GM23248 (cell line): ENCODE measurements around the gene AMH. TPM values are rescaled to one million over a fixed set of nuclear protein-coding genes. Genes with fewer than 3 reads are reported as not detected.

ENCODE experiments used
- DNase-seq: peaks from one replicate; pipeline ENCODE4 v3.0.0-alpha.2; 2015
- H2AFZ ChIP-seq: fragments of 200-600 bp; sonication (generic); 2 replicates; pipeline ENCODE4 v1.6.1; 2016; ENCODE audit warnings: antibody characterized with exemption
- H3F3A ChIP-seq: fragments of 200-600 bp; sonication (generic); 2 replicates; pipeline ENCODE4 v1.6.1; 2016; ENCODE audit warnings: mild to moderate bottlenecking, antibody characterized with exemption, mixed run types; ENCODE audit not compliant: insufficient read depth
- H3K27ac ChIP-seq: fragments of 200-600 bp; sonication (generic); 2 replicates; pipeline ENCODE4 v1.5.1; 2016; ENCODE audit warnings: mild to moderate bottlenecking
- H3K27me3 ChIP-seq: fragments of 200-600 bp; sonication (generic); replicated peaks from 2 replicates; pipeline ENCODE4 v1.6.1; 2016; ENCODE audit warnings: mild to moderate bottlenecking; ENCODE audit not compliant: insufficient read depth
- H3K36me3 ChIP-seq: fragments of 200-600 bp; sonication (generic); 2 replicates; pipeline ENCODE4 v1.6.1; 2016; ENCODE audit warnings: low read depth, mild to moderate bottlenecking
- H3K4me1 ChIP-seq: fragments of 200-600 bp; sonication (generic); 2 replicates; pipeline ENCODE4 v1.6.1; 2016; ENCODE audit warnings: mild to moderate bottlenecking; ENCODE audit not compliant: insufficient read depth
- H3K4me2 ChIP-seq: fragments of 200-600 bp; sonication (generic); one replicate; pipeline ENCODE4 v1.6.1; 2016; ENCODE audit warnings: mild to moderate bottlenecking; ENCODE audit not compliant: unreplicated experiment
- H3K4me3 ChIP-seq: fragments of 200-600 bp; sonication (generic); 2 replicates; pipeline ENCODE4 v1.5.1; 2016; ENCODE audit warnings: mild to moderate bottlenecking
- H3K79me2 ChIP-seq: fragments of 200-600 bp; sonication (generic); 2 replicates; pipeline ENCODE4 v1.6.1; 2016; ENCODE audit warnings: mild to moderate bottlenecking; ENCODE audit not compliant: insufficient read depth
- H3K9ac ChIP-seq: fragments of 200-600 bp; sonication (generic); 2 replicates; pipeline ENCODE4 v1.6.1; 2016; ENCODE audit warnings: mild to moderate bottlenecking
- H3K9me2 ChIP-seq: fragments of 200-600 bp; sonication (generic); 2 replicates; pipeline ENCODE4 v1.6.1; 2016; ENCODE audit warnings: mixed run types, mild to moderate bottlenecking, moderate library complexity; ENCODE audit not compliant: insufficient read depth
- H3K9me3 ChIP-seq: fragments of 200-600 bp; sonication (generic); one replicate; pipeline ENCODE4 v1.6.1; 2017; ENCODE audit warnings: low read depth
- H4K20me1 ChIP-seq: fragments of 200-600 bp; sonication (generic); 2 replicates; pipeline ENCODE4 v1.6.0; 2016; ENCODE audit not compliant: insufficient read depth
- EZH2 ChIP-seq: fragments of 200-600 bp; sonication (generic); IDR thresholded peaks from 2 replicates; pipeline ENCODE4 v1.6.1; 2018; ENCODE audit warnings: antibody characterized with exemption, mild to moderate bottlenecking; ENCODE audit not compliant: insufficient read depth, poor library complexity, severe bottlenecking
- EZH2phosphoT487 ChIP-seq: fragments of 200-600 bp; sonication (generic); IDR thresholded peaks from 2 replicates; pipeline ENCODE4 v1.6.1; 2018; ENCODE audit warnings: antibody characterized with exemption, moderate library complexity, mild to moderate bottlenecking, low read depth; ENCODE audit not compliant: insufficient read depth
- WGBS, 2 experiments: methylation state at CpG; one replicate each; pipeline ENCODE4 v1.1.6; 2015 to 2017; ENCODE audit warnings: low lambda C conversion rate in 2 of 2, low coverage in 1 of 2; ENCODE audit errors: missing lambda C conversion rate in 2 of 2; 5-methylcytosine and 5-hydroxymethylcytosine counted together
- in situ Hi-C: fragments of 300-500 bp; cut with MboI; formaldehyde crosslinking; loops from 2 replicates; pipeline ENCODE4 v1.15.0; 2020
- polyA plus RNA-seq: library from polyadenylated mRNA; unstranded; fragments of >200 nt; fragmentation: Nextera tagmentation; extraction: Ambion mirVana; gene quantifications from 2 replicates; pipeline ENCODE4 v1.2.1, GENCODE V29; 2016
- total RNA-seq: library from RNA; depleted of rRNA; stranded (reverse); fragments of >200 nt; shearing (Covaris generic); gene quantifications from 2 replicates; pipeline ENCODE4 v1.2.3, GENCODE V29; 2014

AMH gene
- total and polyA plus RNA-seq, 2 experiments from 2014 or later, result not detected

DNA sequence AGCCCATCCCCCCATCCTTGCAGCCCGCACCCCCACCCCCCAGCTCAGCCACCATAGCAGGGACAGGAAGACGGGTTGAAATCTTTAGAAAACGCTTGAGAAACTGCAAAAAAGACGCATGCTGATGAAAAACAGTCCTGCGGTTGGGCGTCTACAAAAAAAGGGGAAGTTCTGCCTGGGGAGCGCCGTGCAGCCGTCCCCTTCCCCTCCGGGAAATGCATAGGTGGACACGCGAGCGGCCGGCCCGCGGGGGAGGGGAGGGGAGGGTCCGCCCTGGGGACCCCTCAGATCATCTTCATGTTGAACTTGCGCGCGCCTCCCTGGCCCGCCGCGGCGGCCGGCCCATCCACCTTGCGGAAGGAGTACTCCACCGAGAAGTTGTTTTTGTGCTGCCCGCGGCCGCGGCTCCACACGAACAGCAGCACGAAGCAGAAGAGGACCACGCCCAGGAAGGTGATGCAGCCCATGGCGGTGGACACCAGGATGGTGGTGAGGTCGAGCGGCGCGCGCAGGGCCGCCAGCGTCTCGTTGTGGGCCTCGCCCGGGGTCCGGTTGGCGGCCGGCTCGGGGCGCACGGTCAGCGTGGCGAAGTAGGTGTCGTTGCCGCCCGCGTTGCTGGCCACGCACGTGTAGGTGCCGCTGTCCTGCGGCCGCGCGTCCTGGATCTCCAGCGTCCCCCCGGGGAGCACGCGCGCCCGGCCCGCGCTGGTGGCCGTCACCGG lies 40.8 kb downstream of the AMH start:
- no peaks in the 10 kb centered on the region for H3K9me3 ChIP-seq
- no peak overlapping the region for H3K27ac ChIP-seq
- H3K27me3 ChIP-seq, result peaks cover 30% of the 10 kb centered on the region
- no peak for TF ChIP-seq EZH2phosphoT487
- TF ChIP-seq EZH2, result peak; percentile 77
- H4K20me1 ChIP-seq, result no peaks in the 10 kb centered on the region
- H3K36me3 ChIP-seq, result no peaks in the 10 kb centered on the region
- no peaks in the 10 kb centered on the region for H3K79me2 ChIP-seq
- peaks cover 7% of the 10 kb centered on the region for H3F3A ChIP-seq
- H3K4me3 ChIP-seq, result peak overlapping the region; percentile 51
- H2AFZ ChIP-seq, result no peak overlapping the region
- in situ Hi-C loops, result loop anchor here (10.0 kb wide), 1 partner anchor 95 kb away; no protein-coding TSS in a partner anchor
- H3K9ac ChIP-seq, result no peak overlapping the region
- peak overlapping the region; percentile 68 for H3K4me2 ChIP-seq
- DNase-seq, result peak; percentile 66
- peaks cover 9% of the 10 kb centered on the region; the same call in 1 of the 2 replicates for H3K4me1 ChIP-seq
- WGBS, 2 experiments, result 1 to 3% methylated on average over 54 to 68 of the region's 74 CpGs
- H3K9me2 ChIP-seq, result no peaks in the 10 kb centered on the region

DNA sequence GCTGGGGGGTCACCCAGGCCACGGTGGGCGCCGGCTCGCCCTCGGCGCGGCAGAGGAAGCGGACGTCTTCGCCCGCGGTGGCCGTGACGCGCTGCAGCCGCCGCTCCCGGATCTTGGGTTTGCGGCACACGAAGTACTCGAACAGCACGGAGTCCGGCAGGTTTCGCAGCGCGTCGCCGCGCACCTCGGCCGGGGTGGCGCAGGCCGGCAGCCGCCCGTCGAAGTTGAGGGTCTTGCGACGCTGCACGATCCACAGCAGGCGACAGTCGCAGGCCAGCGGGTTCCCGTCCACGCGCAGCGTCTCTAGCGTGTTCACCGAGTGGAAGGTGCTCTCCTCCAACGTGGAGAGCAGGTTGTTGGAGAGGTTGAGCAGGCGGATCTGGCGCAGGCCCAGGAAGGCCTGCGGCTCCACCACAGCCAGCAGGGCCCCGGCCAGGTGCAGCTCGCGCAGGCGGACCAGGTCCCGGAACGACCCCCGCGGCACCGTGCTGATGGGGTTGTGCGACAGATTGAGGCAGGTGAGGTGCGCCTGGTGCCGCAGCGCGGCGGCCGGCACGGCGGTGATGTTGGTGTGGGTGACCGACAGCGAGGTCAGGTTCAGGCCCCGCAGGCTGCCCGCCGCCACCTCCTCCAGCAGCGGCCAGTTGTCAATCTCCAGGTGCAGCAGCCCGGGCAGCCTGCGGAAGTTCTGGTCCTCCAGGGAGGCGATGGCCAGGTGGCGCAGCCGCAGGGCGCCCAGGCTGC lies 41.5 kb downstream of the AMH start:
- no peak overlapping the region for H2AFZ ChIP-seq

DNA sequence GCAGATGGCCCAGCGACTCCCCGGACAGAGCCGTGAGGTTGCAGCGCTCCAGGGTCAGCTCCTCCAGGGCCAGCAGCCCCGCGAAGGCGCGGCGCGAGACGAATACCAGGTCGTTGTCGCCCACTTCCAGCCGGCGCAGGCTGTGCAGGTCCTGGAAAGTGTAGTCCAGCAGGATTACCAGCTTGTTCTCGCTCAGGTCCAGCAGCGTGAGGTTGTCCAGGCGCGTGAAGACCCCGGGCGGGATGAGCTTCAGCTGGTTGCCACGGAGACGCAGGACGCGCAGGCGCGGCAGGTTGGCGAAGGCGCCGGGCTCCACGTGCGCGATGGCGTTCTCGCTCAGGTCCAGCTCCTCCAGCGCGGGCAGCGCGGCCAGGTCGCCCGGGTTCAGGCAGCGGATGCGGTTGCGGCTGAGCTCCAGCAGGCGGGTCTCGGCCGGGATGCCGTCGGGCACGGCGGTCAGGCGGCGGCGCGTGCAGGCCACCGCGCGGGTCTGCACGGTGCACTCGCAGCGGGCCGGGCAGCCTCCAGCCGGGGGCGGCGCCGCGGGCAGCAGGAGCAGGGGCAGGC lies 42.1 kb downstream of the AMH start:
- H3K9ac ChIP-seq, result no peak overlapping the region
- H3K27ac ChIP-seq, result no peak overlapping the region
- H3K36me3 ChIP-seq, result no peaks in the 10 kb centered on the region
- peaks cover 30% of the 10 kb centered on the region for H3K27me3 ChIP-seq
- peaks cover 7% of the 10 kb centered on the region for H3F3A ChIP-seq
- no peaks in the 10 kb centered on the region for H3K9me3 ChIP-seq
- no peak overlapping the region for H2AFZ ChIP-seq
- peaks cover 9% of the 10 kb centered on the region for H3K4me1 ChIP-seq
- H3K4me3 ChIP-seq, result no peak overlapping the region
- 6 to 8% methylated on average over 22 to 32 of the region's 67 CpGs for WGBS, 2 experiments
- in situ Hi-C loops, result no loop called here
- no peak overlapping the region for H3K4me2 ChIP-seq
- no peak for TF ChIP-seq EZH2
- TF ChIP-seq EZH2phosphoT487, result 0 out of 2 replicates have a peak, but pooled peaks have one; percentile 8
- no peaks in the 10 kb centered on the region for H4K20me1 ChIP-seq
- no peaks in the 10 kb centered on the region for H3K9me2 ChIP-seq
- DNase-seq, result peak; percentile 32
- H3K79me2 ChIP-seq, result no peaks in the 10 kb centered on the region

More for the DNA sequence above, 41.5 kb downstream of the AMH start:
- Histone ChIP-seq H4K20me1 (no peaks in the 10 kb centered on the region), H3K27me3 (peaks cover 30% of the 10 kb centered on the region), H3K4me3 (peak overlapping the region; percentile 51; the same call in 1 of the 2 replicates), H3K27ac (no peak overlapping the region), H3K36me3 (no peaks in the 10 kb centered on the region), H3K9me2 (no peaks in the 10 kb centered on the region), H3K79me2 (no peaks in the 10 kb centered on the region), H3K4me1 (peaks cover 9% of the 10 kb centered on the region), H3K4me2 (peak overlapping the region; percentile 68), H3K9ac (no peak overlapping the region), H3K9me3 (no peaks in the 10 kb centered on the region), H3F3A (peaks cover 7% of the 10 kb centered on the region)
- in situ Hi-C loops, result no loop called here
- peak; percentile 25 for DNase-seq
- TF ChIP-seq EZH2phosphoT487 (0 out of 2 replicates have a peak, but pooled peaks have one; percentile 18), EZH2 (peak; percentile 60)
- 7 to 8% methylated on average over 58 to 81 of the region's 82 CpGs for WGBS, 2 experiments

DNA sequence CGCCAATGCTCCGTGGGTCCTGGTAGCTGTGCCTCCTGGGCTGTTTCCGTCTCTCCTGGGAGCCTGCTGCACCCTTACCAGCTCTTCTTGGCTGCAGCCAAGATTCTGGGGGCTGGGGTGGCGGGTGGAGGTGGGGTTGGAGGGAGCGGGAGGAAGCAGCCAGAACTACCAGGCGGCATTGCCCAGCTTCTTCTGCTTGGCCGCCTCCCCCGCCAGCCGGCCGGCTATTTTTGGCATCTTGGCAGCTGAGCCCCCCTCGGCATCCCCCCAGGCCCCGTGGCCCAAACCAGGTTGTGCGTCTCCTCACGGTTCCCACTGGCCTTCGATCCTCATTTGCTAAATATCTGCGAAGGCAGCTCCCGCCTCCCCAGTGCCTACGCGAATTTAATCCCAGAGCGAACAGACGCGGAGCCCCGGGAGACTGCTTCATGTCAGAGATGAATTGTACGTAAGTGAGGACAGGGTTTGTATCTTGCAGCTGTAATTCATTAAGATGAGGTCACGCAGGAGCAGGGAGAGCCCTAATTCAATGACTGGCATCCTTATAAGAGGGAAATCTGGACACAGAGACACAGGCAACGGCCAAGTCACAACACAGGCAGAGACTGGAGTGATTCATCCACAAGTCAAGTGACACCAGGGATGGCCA lies 45.7 kb downstream of the AMH start:
- no peak overlapping the region for H3K27ac ChIP-seq
- H3K9me3 ChIP-seq, result no peaks in the 10 kb centered on the region
- 3 to 4% methylated on average over 18 to 24 of the region's 26 CpGs for WGBS, 2 experiments
- H2AFZ ChIP-seq, result no peak overlapping the region
- TF ChIP-seq EZH2 (no peak), EZH2phosphoT487 (no peak)
- peak; percentile 86 for DNase-seq
- H3K4me1 ChIP-seq, result peaks cover 9% of the 10 kb centered on the region
- H3K4me2 ChIP-seq, result peak overlapping the region; percentile 38
- H4K20me1 ChIP-seq, result no peaks in the 10 kb centered on the region
- in situ Hi-C loops, result no loop called here
- H3K36me3 ChIP-seq, result no peaks in the 10 kb centered on the region
- H3K4me3 ChIP-seq, result peak overlapping the region; percentile 6; the same call in 1 of the 2 replicates
- 0 out of 2 replicates have a peak overlapping the region, but pooled peaks have one; percentile 19 for H3K9ac ChIP-seq
- H3K9me2 ChIP-seq, result no peaks in the 10 kb centered on the region
- H3F3A ChIP-seq, result peaks cover 7% of the 10 kb centered on the region
- H3K79me2 ChIP-seq, result no peaks in the 10 kb centered on the region
- peaks cover 16% of the 10 kb centered on the region; the same call in 1 of the 2 replicates for H3K27me3 ChIP-seq
